ENCODE results near the gene COX18.

The COX18 gene

DNA sequence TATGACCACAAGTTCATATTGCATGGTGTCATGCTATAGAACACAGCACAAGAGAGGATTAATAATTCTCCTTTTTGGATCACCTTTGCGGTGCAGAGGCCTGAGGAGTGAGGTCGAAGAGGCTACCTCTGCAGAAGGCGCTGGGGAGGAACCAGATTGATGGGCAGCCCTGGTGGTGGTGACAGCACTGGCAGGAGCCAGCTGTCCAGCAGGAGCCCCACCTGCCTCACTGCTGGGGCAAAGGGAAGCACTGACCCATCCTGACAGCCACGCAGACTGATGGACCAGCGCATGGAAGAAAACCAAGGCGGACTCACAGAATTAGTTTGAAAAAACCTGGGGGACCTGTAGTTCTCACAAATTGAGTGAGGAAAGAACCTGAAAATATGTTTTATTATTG, 50.9 kb downstream of the COX18 start:
- no peak for DNase-seq (ENCODE audit: low spot score)
- TF ChIP-seq, protein P1, sequence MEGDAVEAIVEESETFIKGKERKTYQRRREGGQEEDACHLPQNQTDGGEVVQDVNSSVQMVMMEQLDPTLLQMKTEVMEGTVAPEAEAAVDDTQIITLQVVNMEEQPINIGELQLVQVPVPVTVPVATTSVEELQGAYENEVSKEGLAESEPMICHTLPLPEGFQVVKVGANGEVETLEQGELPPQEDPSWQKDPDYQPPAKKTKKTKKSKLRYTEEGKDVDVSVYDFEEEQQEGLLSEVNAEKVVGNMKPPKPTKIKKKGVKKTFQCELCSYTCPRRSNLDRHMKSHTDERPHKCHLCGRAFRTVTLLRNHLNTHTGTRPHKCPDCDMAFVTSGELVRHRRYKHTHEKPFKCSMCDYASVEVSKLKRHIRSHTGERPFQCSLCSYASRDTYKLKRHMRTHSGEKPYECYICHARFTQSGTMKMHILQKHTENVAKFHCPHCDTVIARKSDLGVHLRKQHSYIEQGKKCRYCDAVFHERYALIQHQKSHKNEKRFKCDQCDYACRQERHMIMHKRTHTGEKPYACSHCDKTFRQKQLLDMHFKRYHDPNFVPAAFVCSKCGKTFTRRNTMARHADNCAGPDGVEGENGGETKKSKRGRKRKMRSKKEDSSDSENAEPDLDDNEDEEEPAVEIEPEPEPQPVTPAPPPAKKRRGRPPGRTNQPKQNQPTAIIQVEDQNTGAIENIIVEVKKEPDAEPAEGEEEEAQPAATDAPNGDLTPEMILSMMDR (IDR thresholded peaks at IDR 0.05; ENCODE audit: extremely low read depth, insufficient read depth, missing control alignments): no peak
- in situ Hi-C loops (cut with MboI; ENCODE audit: low pct_unique_long_range_greater_than_20kb, low sequenced_read_pairs, unreplicated experiment): loop anchor here (25.0 kb wide), 2 partner anchors 306 to 531 kb away; no protein-coding TSS in a partner anchor

DNA sequence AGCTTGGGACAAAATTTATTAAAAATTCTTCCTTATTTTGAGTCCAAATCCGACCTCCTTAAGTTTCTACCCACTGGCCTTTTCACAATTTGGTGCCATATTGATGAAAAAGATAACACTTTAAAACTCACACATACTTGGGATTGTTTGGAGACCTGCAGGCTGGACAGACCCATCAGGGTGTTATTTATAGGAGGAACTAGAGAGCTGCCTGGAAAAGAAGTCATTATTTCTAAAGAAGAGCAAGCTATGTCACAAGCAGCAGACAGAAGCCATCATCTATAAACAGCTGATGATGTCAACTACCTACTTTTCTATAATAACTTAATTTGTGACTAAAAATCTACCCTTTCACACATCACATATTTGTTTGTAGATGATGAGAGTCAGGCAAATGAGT, 56.2 kb downstream of the COX18 start:
- TF ChIP-seq, protein P1 (IDR thresholded peaks at IDR 0.05; ENCODE audit: extremely low read depth, insufficient read depth, missing control alignments): no peak
- DNase-seq (ENCODE audit: low spot score): no peak
- in situ Hi-C loops (cut with MboI; ENCODE audit: low pct_unique_long_range_greater_than_20kb, low sequenced_read_pairs, unreplicated experiment): loop anchor here (25.0 kb wide), 2 partner anchors 301 to 526 kb away; no protein-coding TSS in a partner anchor

DNA sequence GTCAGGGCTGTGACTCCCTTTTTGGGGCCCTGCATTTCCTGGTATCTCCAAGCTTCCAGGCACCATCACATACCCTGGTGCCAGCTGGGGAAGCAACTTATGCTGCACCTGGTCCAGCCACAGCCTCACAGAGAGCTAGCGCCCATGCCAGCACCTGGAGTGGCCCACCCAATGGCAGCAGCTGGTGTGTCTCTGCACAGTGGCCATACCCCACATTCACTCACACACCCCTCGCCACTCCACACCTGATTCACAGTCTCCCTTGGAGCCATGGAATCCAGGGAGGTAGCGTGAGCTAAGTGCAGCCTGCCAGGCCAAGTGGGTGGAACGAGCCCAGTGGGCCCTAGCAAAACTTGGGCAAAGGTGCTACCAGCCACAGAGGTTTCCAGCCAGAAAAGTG, 56.8 kb downstream of the COX18 start:
- TF ChIP-seq, protein P1 (IDR thresholded peaks at IDR 0.05; ENCODE audit: extremely low read depth, insufficient read depth, missing control alignments): no peak
- no peak for DNase-seq (ENCODE audit: low spot score)
- in situ Hi-C loops (cut with MboI; ENCODE audit: low pct_unique_long_range_greater_than_20kb, low sequenced_read_pairs, unreplicated experiment): loop anchor here (25.0 kb wide), 2 partner anchors 300 to 525 kb away; no protein-coding TSS in a partner anchor

DNA sequence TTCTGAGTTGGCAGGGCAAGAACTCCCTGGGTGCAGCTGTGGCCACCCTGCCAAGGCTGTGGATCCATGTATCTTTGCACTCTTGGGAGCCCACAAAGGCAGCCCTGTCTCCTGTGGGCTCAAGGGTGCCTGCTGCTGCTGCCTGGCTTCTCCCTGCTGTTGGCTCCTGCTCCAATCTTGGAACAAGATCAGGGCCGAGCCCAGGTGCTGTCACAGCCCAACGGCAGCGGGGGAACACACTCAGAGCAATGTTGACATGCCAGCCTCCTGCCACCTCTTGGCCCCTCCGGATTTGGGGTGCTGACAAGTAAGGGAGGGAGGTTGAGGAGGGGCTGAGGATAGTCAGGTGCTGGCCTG, 57.9 kb downstream of the COX18 start:
- TF ChIP-seq, protein P1 (IDR thresholded peaks at IDR 0.05; ENCODE audit: extremely low read depth, insufficient read depth, missing control alignments): no peak
- in situ Hi-C loops (cut with MboI; ENCODE audit: low pct_unique_long_range_greater_than_20kb, low sequenced_read_pairs, unreplicated experiment): loop anchor here (25.0 kb wide), 2 partner anchors 299 to 524 kb away; no protein-coding TSS in a partner anchor
- no peak for DNase-seq (ENCODE audit: low spot score)

DNA sequence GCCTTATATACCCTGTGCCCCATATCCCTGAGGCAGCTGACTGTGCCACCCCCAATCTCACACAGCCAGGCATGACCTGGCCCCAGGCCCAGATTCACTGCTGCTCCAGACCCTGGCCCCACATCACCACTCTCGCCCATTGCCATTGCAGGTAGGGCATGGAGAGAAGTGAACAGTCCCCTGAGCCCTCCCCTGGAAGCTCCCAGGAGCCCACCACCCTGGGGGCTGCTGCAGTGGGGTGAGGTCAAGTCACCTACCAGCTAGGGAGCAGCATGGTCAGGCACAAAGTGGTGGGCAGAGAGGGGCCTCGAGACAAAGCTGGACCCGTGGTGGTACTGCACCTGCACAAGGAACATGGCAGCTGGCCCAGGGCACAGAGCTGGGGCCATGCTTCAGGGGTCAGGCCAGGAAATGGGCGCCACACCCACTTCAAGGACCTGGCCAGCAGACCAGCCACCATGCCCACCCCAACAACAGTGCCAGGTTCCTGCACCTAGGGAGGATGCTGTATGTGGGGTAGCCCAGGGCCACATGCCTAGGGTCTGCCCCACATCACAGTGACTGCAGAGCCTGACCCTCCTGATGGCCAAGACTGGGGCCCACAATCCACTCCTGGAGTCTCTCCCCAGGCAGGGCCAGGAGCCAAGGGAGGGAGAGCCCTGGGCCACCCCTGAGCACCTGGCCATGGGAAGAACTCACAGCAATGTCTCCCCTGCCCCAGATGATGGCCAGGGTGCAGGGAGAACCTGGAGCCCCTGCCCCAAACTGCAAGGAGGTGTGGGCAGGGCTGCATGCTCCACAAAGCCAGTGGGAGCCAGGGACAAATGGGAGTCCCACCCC, 58.5 kb downstream of the COX18 start:
- TF ChIP-seq, protein P1 (IDR thresholded peaks at IDR 0.05; ENCODE audit: extremely low read depth, insufficient read depth, missing control alignments): no peak
- in situ Hi-C loops (cut with MboI; ENCODE audit: low pct_unique_long_range_greater_than_20kb, low sequenced_read_pairs, unreplicated experiment): loop anchor here (25.0 kb wide), 2 partner anchors 299 to 524 kb away; no protein-coding TSS in a partner anchor

DNA sequence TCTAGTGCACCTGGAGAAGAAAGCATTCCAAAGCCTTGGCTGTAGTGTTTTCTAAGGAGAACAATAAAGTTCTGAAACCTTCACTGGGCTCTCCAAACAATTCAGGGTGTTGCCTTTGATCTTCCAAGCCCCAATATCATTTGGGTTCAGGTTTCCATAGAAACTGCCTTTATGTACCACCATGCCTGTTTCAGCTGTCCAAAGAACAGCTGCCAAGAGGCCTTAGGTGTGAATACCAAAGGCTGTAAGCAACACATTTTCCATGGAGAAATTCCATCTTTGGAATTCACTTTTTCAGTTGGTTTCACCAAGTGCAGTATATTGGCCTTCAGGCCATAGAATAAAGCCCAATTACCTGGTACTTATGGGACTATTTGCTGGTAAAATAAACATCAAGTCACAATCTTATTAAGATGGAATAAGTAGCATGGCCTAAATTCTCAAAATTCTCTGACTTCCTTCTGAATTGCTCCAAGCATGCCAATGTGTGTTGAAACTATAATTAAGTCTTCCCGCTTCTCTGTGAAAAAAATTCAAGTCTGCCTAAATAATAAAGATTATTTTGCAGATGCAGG, 61.9 kb downstream of the COX18 start:
- no peak for DNase-seq (ENCODE audit: low spot score)
- TF ChIP-seq, protein P1 (IDR thresholded peaks at IDR 0.05; ENCODE audit: extremely low read depth, insufficient read depth, missing control alignments): no peak
- in situ Hi-C loops (cut with MboI; ENCODE audit: low pct_unique_long_range_greater_than_20kb, low sequenced_read_pairs, unreplicated experiment): loop anchor here (25.0 kb wide), 2 partner anchors 295 to 520 kb away; no protein-coding TSS in a partner anchor

More for the DNA sequence above, 58.5 kb downstream of the COX18 start:
- no peak for DNase-seq (ENCODE audit: low spot score)

Measured in GM13977 (cell line).